ENCODE data around the gene BCAP29. TPM values are rescaled to one million over a fixed set of nuclear protein-coding genes. Genes with fewer than 3 reads are reported as not detected.
"Not testable (repeated sequence)": the region's sequence is repeated elsewhere in the genome, so short reads cannot be mapped to it uniquely, and the experiment has no call there.

BCAP29 gene
- total RNA-seq, 4 donors from 2014 or later: 36.9 to 107 (median 64.3) TPM

GRCh38 chr7:107638594-107638993 is 58.5 kb downstream of the BCAP29 start:
- H3K27ac ChIP-seq: no peak overlapping the region
- WGBS: 94% methylated on average over 1 of the region's 1 CpG

GRCh38 chr7:107639070-107639469 is 59.0 kb downstream of the BCAP29 start:
- H3K4me3 ChIP-seq; DNase-seq (ENCODE audit: low spot score in 2 of 2); H3K27ac ChIP-seq; H3K9me3 ChIP-seq; H3K4me1 ChIP-seq; H3K36me3 ChIP-seq; H3K27me3 ChIP-seq: not testable (repeated sequence)
- 93% methylated on average over 2 of the region's 2 CpGs for WGBS

More at GRCh38 chr7:107638594-107638993, 58.5 kb downstream of the BCAP29 start:
- Histone ChIP-seq H3K4me3 (no peak overlapping the region), H3K9me3 (no peaks in the 10 kb centered on the region), H3K27me3 (no peaks in the 10 kb centered on the region), H3K4me1 (no peaks in the 10 kb centered on the region), H3K36me3 (no peaks in the 10 kb centered on the region)
- TF ChIP-seq POLR2A (IDR thresholded peaks at IDR 0.05) (no peak), EP300 (IDR thresholded peaks at IDR 0.05) (no peak), POLR2AphosphoS5 (IDR thresholded peaks at IDR 0.05) (no peak), CTCF (IDR thresholded peaks at IDR 0.05) (no peak)
- DNase-seq (ENCODE audit: low spot score in 2 of 2): no peak

- Histone ChIP-seq H3K4me3 (no peak overlapping the region), H3K9me3 (no peaks in the 10 kb centered on the region), H3K36me3 (no peaks in the 10 kb centered on the region), H3K4me1 (no peaks in the 10 kb centered on the region), H3K27ac (no peak overlapping the region), H3K27me3 (no peaks in the 10 kb centered on the region)
- TF ChIP-seq POLR2A (IDR thresholded peaks at IDR 0.05) (no peak), CTCF (IDR thresholded peaks at IDR 0.05) (no peak), POLR2AphosphoS5 (IDR thresholded peaks at IDR 0.05) (no peak)
- WGBS: 68% methylated on average over 1 of the region's 1 CpG
- no peak for DNase-seq (ENCODE audit: low spot score in 2 of 2)
Measured at GRCh38 chr7:107641676-107642075, 61.6 kb downstream of the BCAP29 start.

GRCh38 chr7:107642501-107642900 is 62.5 kb downstream of the BCAP29 start:
- Histone ChIP-seq H3K27me3 (no peaks in the 10 kb centered on the region), H3K4me1 (no peaks in the 10 kb centered on the region), H3K4me3 (no peak overlapping the region), H3K27ac (no peak overlapping the region), H3K36me3 (no peaks in the 10 kb centered on the region), H3K9me3 (no peaks in the 10 kb centered on the region)
- no peak for DNase-seq (ENCODE audit: low spot score in 2 of 2)
- 74% methylated on average over 4 of the region's 4 CpGs for WGBS
- TF ChIP-seq POLR2AphosphoS5 (IDR thresholded peaks at IDR 0.05): no peak
- TF ChIP-seq EP300 (IDR thresholded peaks at IDR 0.05): no peak
- no peak for TF ChIP-seq POLR2A (IDR thresholded peaks at IDR 0.05)
- TF ChIP-seq CTCF (IDR thresholded peaks at IDR 0.05): no peak

GRCh38 chr7:107643407-107643806 is 63.4 kb downstream of the BCAP29 start:
- Histone ChIP-seq H3K9me3 (no peaks in the 10 kb centered on the region), H3K27me3 (no peaks in the 10 kb centered on the region), H3K27ac (no peak overlapping the region), H3K4me1 (no peaks in the 10 kb centered on the region), H3K36me3 (no peaks in the 10 kb centered on the region), H3K4me3 (no peak overlapping the region)
- 76% methylated on average over 1 of the region's 1 CpG for WGBS
- TF ChIP-seq POLR2A (IDR thresholded peaks at IDR 0.05) (no peak), EP300 (IDR thresholded peaks at IDR 0.05) (no peak), CTCF (IDR thresholded peaks at IDR 0.05) (no peak), POLR2AphosphoS5 (IDR thresholded peaks at IDR 0.05) (no peak)
- no peak for DNase-seq (ENCODE audit: low spot score in 2 of 2)

- no peak for DNase-seq (ENCODE audit: low spot score in 2 of 2)
- no peaks in the 10 kb centered on the region for H3K27me3 ChIP-seq
- H3K4me3 ChIP-seq: no peak overlapping the region
- TF ChIP-seq EP300 (IDR thresholded peaks at IDR 0.05) (no peak), POLR2A (IDR thresholded peaks at IDR 0.05) (no peak), CTCF (IDR thresholded peaks at IDR 0.05) (no peak), POLR2AphosphoS5 (IDR thresholded peaks at IDR 0.05) (no peak)
- no peaks in the 10 kb centered on the region for H3K36me3 ChIP-seq
- no peaks in the 10 kb centered on the region for H3K4me1 ChIP-seq
- no peaks in the 10 kb centered on the region for H3K9me3 ChIP-seq
- no peak overlapping the region for H3K27ac ChIP-seq
- WGBS: 73% methylated on average over 1 of the region's 1 CpG
Measured at GRCh38 chr7:107643938-107644308, 63.9 kb downstream of the BCAP29 start.

All from suprapubic skin (tissue), 4 donors.